MM.1S (cell line): Measurements from ENCODE around the gene LRRC34.

ENCODE experiments used
- CTCF ChIP-seq: fragments of 300-600 bp; sonication (generic); IDR thresholded peaks from 2 replicates; pipeline ENCODE4 v1.5.1; 2016; ENCODE audit warnings: antibody characterized with exemption, low read length, mixed read lengths
- EZH2 ChIP-seq: fragments of 300-600 bp; sonication (generic); optimal IDR thresholded peaks from 2 replicates; pipeline ENCODE3; 2017; ENCODE audit warnings: low read depth, mild to moderate bottlenecking, antibody characterized with exemption, low read length, mixed read lengths
- EZH2phosphoT487 ChIP-seq: fragments of 300-600 bp; sonication (generic); IDR thresholded peaks from 2 replicates; pipeline ENCODE4 v1.6.1; 2018; ENCODE audit warnings: antibody characterized with exemption, low read length

DNA sequence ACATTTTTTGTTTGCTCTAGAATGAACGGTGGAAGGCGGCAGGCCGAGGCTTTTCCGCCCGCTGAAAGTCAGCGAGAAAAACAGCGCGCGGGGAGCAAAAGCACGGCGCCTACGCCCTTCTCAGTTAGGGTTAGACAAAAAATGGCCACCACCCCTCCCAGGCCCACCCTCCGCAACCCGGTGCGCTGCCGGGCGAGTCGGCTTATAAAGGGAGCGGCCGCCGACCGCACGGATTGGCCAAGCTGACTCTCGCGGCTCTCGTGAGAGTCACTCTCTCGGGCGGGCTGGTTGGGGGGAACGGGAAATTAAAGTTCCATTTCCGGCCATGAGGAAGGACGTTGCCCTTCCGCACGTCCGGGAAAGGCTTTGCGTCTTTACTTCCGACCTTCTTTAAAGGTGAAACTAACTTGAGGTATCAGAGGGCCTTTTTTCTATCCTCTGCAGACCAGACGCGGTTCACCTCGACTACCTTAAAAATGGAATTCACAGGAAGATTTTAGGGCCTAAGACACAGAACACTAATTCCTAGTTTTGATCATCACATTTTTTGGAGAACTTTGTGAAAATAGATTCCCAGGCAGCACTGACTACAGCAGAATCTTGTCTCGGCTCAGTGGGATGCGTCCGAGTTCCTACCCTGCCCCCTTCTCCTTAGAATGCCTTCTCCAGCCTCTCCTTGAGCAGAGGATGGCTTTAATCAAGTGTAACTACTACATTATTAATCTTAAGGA is 47.7 kb downstream of the LRRC34 start, which contains the start of gene TERC:
- no peak for TF ChIP-seq CTCF
- TF ChIP-seq EZH2phosphoT487 = no peak
- TF ChIP-seq EZH2 = no peak
